Smooth muscle cell (in vitro differentiated cells): Measurements from ENCODE around the gene UPK1A. TPM values are rescaled to one million over a fixed set of nuclear protein-coding genes. Genes with fewer than 3 reads are reported as not detected.

Source experiments
- DNase-seq: peaks from one replicate; lab custom pipeline; 2025; ENCODE audit not compliant: unreplicated experiment; lab: John Stamatoyannopoulos, UW
- H2AFZ ChIP-seq: fragments of 200-600 bp; sonication (generic); 2 replicates; pipeline ENCODE4 v1.6.0; 2016; ENCODE audit warnings: antibody characterized with exemption, low read depth, mild to moderate bottlenecking
- H3F3A ChIP-seq: fragments of 200-600 bp; sonication (generic); 2 replicates; pipeline ENCODE4 v1.6.0; 2017; ENCODE audit warnings: antibody characterized with exemption, low read depth
- H3K27ac ChIP-seq: fragments of 200-600 bp; sonication (generic); 2 replicates; pipeline ENCODE4 v1.5.1; 2016; ENCODE audit warnings: low read depth, mild to moderate bottlenecking
- H3K27me3 ChIP-seq: fragments of 200-600 bp; sonication (generic); 2 replicates; pipeline ENCODE4 v1.6.1; 2016; ENCODE audit warnings: low read depth, mild to moderate bottlenecking
- H3K36me3 ChIP-seq: fragments of 200-600 bp; sonication (generic); 2 replicates; pipeline ENCODE4 v1.5.1; 2016; ENCODE audit warnings: low read depth
- H3K4me1 ChIP-seq: fragments of 200-600 bp; sonication (generic); 2 replicates; pipeline ENCODE4 v1.5.1; 2016; ENCODE audit warnings: low read depth
- H3K4me2 ChIP-seq: fragments of 200-600 bp; sonication (generic); 2 replicates; pipeline ENCODE4 v1.6.0; 2016; ENCODE audit warnings: mild to moderate bottlenecking
- H3K4me3 ChIP-seq: fragments of 200-600 bp; sonication (generic); 2 replicates; pipeline ENCODE4 v1.5.1; 2016; ENCODE audit warnings: mild to moderate bottlenecking
- H3K79me2 ChIP-seq: fragments of 200-600 bp; sonication (generic); 2 replicates; pipeline ENCODE4 v1.6.0; 2016; ENCODE audit warnings: low read depth, mild to moderate bottlenecking
- H3K9ac ChIP-seq: fragments of 200-600 bp; sonication (generic); 2 replicates; pipeline ENCODE4 v1.6.0; 2016; ENCODE audit warnings: low read depth
- H3K9me3 ChIP-seq: fragments of 200-600 bp; sonication (generic); replicated peaks from 2 replicates; pipeline ENCODE4 v1.5.1; 2016; ENCODE audit warnings: low read depth
- H4K20me1 ChIP-seq: fragments of 200-600 bp; sonication (generic); 2 replicates; pipeline ENCODE4 v1.6.0; 2016; ENCODE audit warnings: low read depth
- WGBS: methylation state at CpG from one replicate; pipeline ENCODE4 v1.1.7; 2016; ENCODE audit warnings: low lambda C conversion rate; 5-methylcytosine and 5-hydroxymethylcytosine counted together
- polyA plus RNA-seq: library from polyadenylated mRNA; unstranded; fragments of >200 nt; fragmentation: Nextera tagmentation; extraction: Ambion mirVana; gene quantifications from 2 replicates; pipeline ENCODE4 v1.2.1, GENCODE V29; 2016
- total RNA-seq: library from RNA; depleted of rRNA; stranded (reverse); fragments of >200 nt; gene quantifications from 2 replicates; pipeline ENCODE4 v1.2.3, GENCODE V29; 2014
- TF ChIP-seq, protein P1 (sequence below): fragments of 200-600 bp; sonication (generic); IDR thresholded peaks from 2 replicates; pipeline ENCODE4 v1.5.1; 2017; ENCODE audit warnings: borderline replicate concordance, mild to moderate bottlenecking, antibody characterized with exemption; ENCODE audit not compliant: insufficient read depth, poor library complexity, severe bottlenecking

The UPK1A gene
- total and polyA plus RNA-seq, 2 experiments from 2014 or later = 1.0 to 4.2 TPM

DNA sequence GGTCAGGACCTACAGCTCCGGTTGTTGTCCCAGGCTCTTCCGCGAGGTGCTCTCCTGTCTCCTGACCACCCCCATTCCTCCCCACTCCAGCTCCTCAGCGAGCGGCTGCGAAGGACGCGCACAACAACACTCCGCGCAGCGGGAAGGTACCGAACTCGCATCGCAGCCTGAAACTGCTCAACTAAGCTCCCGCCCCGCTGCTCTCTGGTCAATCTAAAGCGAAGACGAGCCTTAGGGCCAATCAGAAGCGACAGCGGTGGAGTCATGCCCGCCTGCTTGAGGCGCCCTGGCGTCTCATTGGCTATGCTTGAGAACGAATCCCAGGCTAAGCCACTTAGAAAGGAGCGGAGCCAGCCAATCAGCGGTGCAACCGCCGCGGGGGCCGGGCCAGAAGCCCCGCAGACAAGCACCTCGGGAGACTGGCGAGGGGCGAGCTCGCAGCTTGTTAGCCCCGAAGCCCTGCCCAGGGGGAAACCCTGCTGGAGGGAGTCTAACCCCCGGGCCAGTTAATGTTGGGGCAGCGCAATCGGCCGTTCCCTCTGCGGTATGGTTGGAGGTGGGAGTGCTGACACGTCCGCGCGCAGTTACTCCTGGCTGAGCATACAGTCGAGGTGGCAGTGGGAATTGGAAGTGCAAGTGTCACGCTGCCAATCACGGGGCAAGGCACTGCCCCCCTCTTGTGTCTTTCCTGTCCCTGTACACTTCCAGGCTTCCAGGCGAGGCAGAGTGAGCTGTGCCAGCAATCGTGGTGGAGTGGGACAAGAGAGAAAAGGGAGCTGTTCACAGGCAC lies 36.1 kb downstream of the UPK1A start:
- DNase-seq = peak; percentile 71
- H3K4me1 ChIP-seq = no peaks in the 10 kb centered on the region
- no peaks in the 10 kb centered on the region for H3K27me3 ChIP-seq
- H3K9ac ChIP-seq = no peak overlapping the region
- under 1% methylated on average over 50 of the region's 50 CpGs for WGBS
- no peak overlapping the region for H3K27ac ChIP-seq
- peak overlapping the region; percentile 87 for H2AFZ ChIP-seq
- peak overlapping the region; percentile 89 for H3K4me2 ChIP-seq
- H3F3A ChIP-seq = no peaks in the 10 kb centered on the region
- peak overlapping the region; percentile 62 for H3K4me3 ChIP-seq
- TF ChIP-seq, protein P1, sequence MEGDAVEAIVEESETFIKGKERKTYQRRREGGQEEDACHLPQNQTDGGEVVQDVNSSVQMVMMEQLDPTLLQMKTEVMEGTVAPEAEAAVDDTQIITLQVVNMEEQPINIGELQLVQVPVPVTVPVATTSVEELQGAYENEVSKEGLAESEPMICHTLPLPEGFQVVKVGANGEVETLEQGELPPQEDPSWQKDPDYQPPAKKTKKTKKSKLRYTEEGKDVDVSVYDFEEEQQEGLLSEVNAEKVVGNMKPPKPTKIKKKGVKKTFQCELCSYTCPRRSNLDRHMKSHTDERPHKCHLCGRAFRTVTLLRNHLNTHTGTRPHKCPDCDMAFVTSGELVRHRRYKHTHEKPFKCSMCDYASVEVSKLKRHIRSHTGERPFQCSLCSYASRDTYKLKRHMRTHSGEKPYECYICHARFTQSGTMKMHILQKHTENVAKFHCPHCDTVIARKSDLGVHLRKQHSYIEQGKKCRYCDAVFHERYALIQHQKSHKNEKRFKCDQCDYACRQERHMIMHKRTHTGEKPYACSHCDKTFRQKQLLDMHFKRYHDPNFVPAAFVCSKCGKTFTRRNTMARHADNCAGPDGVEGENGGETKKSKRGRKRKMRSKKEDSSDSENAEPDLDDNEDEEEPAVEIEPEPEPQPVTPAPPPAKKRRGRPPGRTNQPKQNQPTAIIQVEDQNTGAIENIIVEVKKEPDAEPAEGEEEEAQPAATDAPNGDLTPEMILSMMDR = no peak
- H3K79me2 ChIP-seq = no peaks in the 10 kb centered on the region
- H3K9me3 ChIP-seq = no peaks in the 10 kb centered on the region
- H3K36me3 ChIP-seq = no peaks in the 10 kb centered on the region
- no peaks in the 10 kb centered on the region for H4K20me1 ChIP-seq

GRCh38 chr19:35703343-35703742 lies 37.0 kb downstream of the UPK1A start:
- Histone ChIP-seq H3K79me2 (no peaks in the 10 kb centered on the region), H2AFZ (no peak overlapping the region), H3K4me1 (no peaks in the 10 kb centered on the region), H3K36me3 (no peaks in the 10 kb centered on the region), H3K4me2 (peak overlapping the region; percentile 89), H3K27ac (no peak overlapping the region), H3K9me3 (no peaks in the 10 kb centered on the region), H3K9ac (no peak overlapping the region), H3K27me3 (no peaks in the 10 kb centered on the region), H4K20me1 (no peaks in the 10 kb centered on the region), H3F3A (no peaks in the 10 kb centered on the region), H3K4me3 (peak overlapping the region; percentile 62)
- no peak for DNase-seq
- TF ChIP-seq, protein P1 = no peak
- WGBS = 71% methylated on average over 9 of the region's 9 CpGs

- DNase-seq = no peak
- Histone ChIP-seq H3K79me2 (no peaks in the 10 kb centered on the region), H3K4me1 (no peaks in the 10 kb centered on the region)
Observed at GRCh38 chr19:35704218-35704617, 37.9 kb downstream of the UPK1A start, which contains the start of gene ZBTB32. TSS of gene ZBTB32 (plus strand) at chr19:35704558. CDS start at chr19:35714627, 10,069 bp downstream.

More at GRCh38 chr19:35704218-35704617, 37.9 kb downstream of the UPK1A start, which contains the start of gene ZBTB32:
- no peaks in the 10 kb centered on the region for H3F3A ChIP-seq
- no peaks in the 10 kb centered on the region for H3K9me3 ChIP-seq
- H3K4me2 ChIP-seq = no peak within 1 kb of the TSS
- no peaks in the 10 kb centered on the region for H4K20me1 ChIP-seq
- TF ChIP-seq, protein P1 = no peak
- H2AFZ ChIP-seq = no peak within 1 kb of the TSS
- 33% methylated on average over 24 of the region's 24 CpGs for WGBS
- H3K27ac ChIP-seq = no peak within 1 kb of the TSS
- H3K4me3 ChIP-seq = no peak within 1 kb of the TSS
- no peak within 1 kb of the TSS for H3K9ac ChIP-seq
- no peaks in the 10 kb centered on the region for H3K27me3 ChIP-seq
- no peaks in the 10 kb centered on the region for H3K36me3 ChIP-seq
